HG02571 (cell line): Measurements from ENCODE around the gene PKN1.
A peak's percentile ranks its signal among the peaks of the same experiment; 100 is the strongest.

Source experiments
- ATAC-seq: cut with Tn5 transposase; IDR thresholded peaks from one replicate; pipeline ENCODE4 v1.9.1; 2021; ENCODE audit warnings: mild to moderate bottlenecking, moderate library complexity; ENCODE audit not compliant: unreplicated experiment

PKN1 gene

GRCh38 chr19:14405758-14406644 lies 27.1 kb upstream of the PKN1 start:
- no peak for ATAC-seq

GRCh38 chr19:14406645-14407401 lies 26.3 kb upstream of the PKN1 start:
- ATAC-seq, result no peak

- no peak for ATAC-seq
These were observed 25.3 kb upstream of the PKN1 start for GRCh38 chr19:14407605-14408484.

GRCh38 chr19:14408491-14409145 lies 24.5 kb upstream of the PKN1 start:
- ATAC-seq, result no peak

GRCh38 chr19:14409146-14410023 lies 23.7 kb upstream of the PKN1 start:
- no peak for ATAC-seq

- ATAC-seq, result no peak
These were observed 22.7 kb upstream of the PKN1 start for GRCh38 chr19:14410091-14411051.

- no peak for ATAC-seq
These were observed 21.8 kb upstream of the PKN1 start for GRCh38 chr19:14411161-14411937.

- ATAC-seq, result no peak
These were observed 21.2 kb upstream of the PKN1 start for GRCh38 chr19:14411938-14412245.

- no peak for ATAC-seq
These were observed 20.6 kb upstream of the PKN1 start for GRCh38 chr19:14412324-14412995.

GRCh38 chr19:14412996-14413692 lies 20.0 kb upstream of the PKN1 start:
- ATAC-seq, result no peak

- ATAC-seq, result no peak
These were observed 19.4 kb upstream of the PKN1 start for GRCh38 chr19:14413693-14414181.

- no peak for ATAC-seq
These were observed 18.0 kb upstream of the PKN1 start for GRCh38 chr19:14414926-14415690.

GRCh38 chr19:14416817-14417231 lies 16.3 kb upstream of the PKN1 start:
- ATAC-seq, result no peak

GRCh38 chr19:14418856-14419105 lies 14.3 kb upstream of the PKN1 start:
- peak; percentile 40 for ATAC-seq

- peak; percentile 84 for ATAC-seq
These were observed 13.8 kb upstream of the PKN1 start, which contains the start of gene DDX39A for GRCh38 chr19:14419106-14419813. Gene DDX39A (minus strand): TSS chr19:14419341. CDS start chr19:14413220, 6,121 bp downstream.
